Sigmoid colon (tissue), 4 donors: ENCODE measurements around the gene BLOC1S2.
"Not testable (repeated sequence)": the region's sequence is repeated elsewhere in the genome, so short reads cannot be mapped to it uniquely, and the experiment has no call there.

Experiments used
- CTCF ChIP-seq, 4 experiments: fragments of 450-650 bp in 3 of 4; fragments of 200-600 bp in 1 of 4; IDR thresholded peaks; one replicate each; pipeline ENCODE4 v1.5.1; 2016 to 2019; ENCODE audit warnings: antibody characterized with exemption in 4 of 4, mild to moderate bottlenecking in 3 of 4, moderate library complexity in 2 of 4
- EP300 ChIP-seq, 4 donors: sonication (generic); formaldehyde crosslinking; IDR thresholded peaks; one replicate each; pipeline ENCODE4 v1.6.1; 2017; ENCODE audit warnings: antibody characterized with exemption in 4 of 4
- POLR2A ChIP-seq, 2 donors: fragments of 450-650 bp; IDR thresholded peaks; one replicate each; pipeline ENCODE4 v1.6.1; 2016; ENCODE audit warnings: antibody characterized with exemption in 2 of 2, mild to moderate bottlenecking in 2 of 2, moderate library complexity in 2 of 2
- POLR2AphosphoS5 ChIP-seq, 4 donors: sonication (generic); formaldehyde crosslinking; IDR thresholded peaks; one replicate each; pipeline ENCODE4 v1.6.1; 2017; ENCODE audit warnings: antibody characterized with exemption in 4 of 4

DNA sequence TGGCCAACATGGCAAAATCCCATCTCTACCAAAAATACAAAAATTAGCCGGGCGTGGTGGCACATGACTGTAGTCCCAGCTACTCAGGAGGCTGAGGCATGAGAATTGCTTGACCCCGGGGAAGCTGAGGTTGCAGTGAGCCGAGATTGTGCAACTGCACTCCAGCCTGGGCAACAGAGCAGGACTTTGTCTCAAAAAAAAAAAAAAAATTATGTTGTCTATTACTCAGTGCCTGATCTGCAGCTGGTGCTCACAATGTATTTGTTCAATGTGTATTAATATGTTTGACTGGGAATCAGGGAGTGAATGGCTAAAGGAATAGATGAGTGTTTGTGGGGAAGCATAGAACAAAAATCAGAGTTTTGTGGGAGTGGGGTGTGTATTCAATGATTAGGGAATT lies 5.8 kb upstream of the BLOC1S2 start:
- TF ChIP-seq EP300, CTCF, POLR2AphosphoS5, POLR2A (IDR thresholded peaks at IDR 0.05): not testable (repeated sequence)
